ENCODE data around the gene DDX31. TPM values are rescaled to one million over a fixed set of nuclear protein-coding genes. Genes with fewer than 3 reads are reported as not detected.

DDX31 gene
- total RNA-seq, 4 donors from 2014 or later, result 27.6 to 38.7 (median 31.8) TPM

DNA sequence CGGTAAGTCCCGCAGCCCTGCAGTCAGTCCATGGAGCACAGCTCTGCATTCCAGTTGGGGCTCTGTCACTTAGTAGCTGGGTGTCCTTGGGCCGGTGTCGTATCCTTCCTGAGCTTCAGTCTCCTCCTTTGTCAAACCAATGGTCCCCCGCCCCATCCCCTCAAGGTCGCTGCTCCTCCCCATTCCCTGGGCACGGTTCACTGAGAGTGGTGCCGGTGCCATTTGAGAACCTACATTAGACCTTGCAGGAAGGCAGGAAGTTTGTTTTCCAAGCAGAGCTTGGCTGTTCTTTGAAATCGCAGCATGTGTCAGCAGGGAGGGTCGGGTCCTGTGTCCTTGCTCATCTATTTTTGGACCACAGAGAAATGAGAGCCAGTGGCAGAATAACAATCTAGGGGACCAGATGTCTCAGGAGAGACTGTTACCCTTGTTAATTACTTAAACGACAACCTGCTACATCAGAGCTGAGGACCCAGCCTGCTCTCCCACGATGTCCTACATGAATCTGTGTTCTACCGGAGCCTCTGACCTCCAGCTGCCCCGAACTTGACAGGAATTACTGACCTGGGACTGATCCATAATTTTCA is 109.1 kb downstream of the DDX31 start:
- 32 to 36% methylated on average over 14 of the region's 14 CpGs for WGBS, 2 donors
- no peak overlapping the region for H3K27ac ChIP-seq
- H3K9me3 ChIP-seq, result no peaks in the 10 kb centered on the region
- no peak for TF ChIP-seq POLR2A (IDR thresholded peaks at IDR 0.05)
- no peak for TF ChIP-seq CTCF (IDR thresholded peaks at IDR 0.05)
- no peak for TF ChIP-seq EP300 (IDR thresholded peaks at IDR 0.05)
- no peaks in the 10 kb centered on the region for H3K4me1 ChIP-seq
- H3K36me3 ChIP-seq, result no peaks in the 10 kb centered on the region
- peaks cover 0 to 43% of the 10 kb centered on the region in 2 donors for H3K27me3 ChIP-seq
- DNase-seq (ENCODE audit: low spot score in 2 of 2), result no peak
- no peak overlapping the region for H3K4me3 ChIP-seq

DNA sequence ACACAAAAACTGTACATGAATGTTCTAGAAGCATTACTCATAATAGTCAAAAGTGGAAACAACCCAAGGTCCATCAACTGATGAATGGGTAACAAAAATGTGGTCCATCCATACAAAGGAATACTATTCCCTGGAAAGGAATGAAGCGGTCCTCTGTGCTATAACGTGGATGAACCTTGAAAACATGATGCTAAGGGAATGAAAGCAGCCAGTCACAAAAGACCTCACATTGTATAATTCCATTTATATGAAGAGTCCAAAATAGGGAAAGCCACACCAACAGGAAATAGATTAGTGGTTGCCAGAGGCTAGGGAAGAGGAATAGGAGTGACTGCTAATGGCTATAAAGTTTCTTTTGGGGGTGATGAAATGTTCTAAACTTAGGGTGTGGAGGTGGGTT is 110.1 kb downstream of the DDX31 start:
- Histone ChIP-seq H3K36me3 (no peaks in the 10 kb centered on the region), H3K27me3 (peaks cover 0 to 43% of the 10 kb centered on the region in 2 donors), H3K4me3 (no peak overlapping the region), H3K4me1 (no peaks in the 10 kb centered on the region), H3K27ac (no peak overlapping the region), H3K9me3 (no peaks in the 10 kb centered on the region)
- WGBS, 2 donors, result 57 to 62% methylated on average over 2 of the region's 2 CpGs
- TF ChIP-seq EP300 (IDR thresholded peaks at IDR 0.05), result no peak
- no peak for TF ChIP-seq POLR2A (IDR thresholded peaks at IDR 0.05)
- TF ChIP-seq CTCF (IDR thresholded peaks at IDR 0.05), result no peak
- DNase-seq (ENCODE audit: low spot score in 2 of 2), result no peak

GRCh38 chr9:132557159-132557558 is 112.6 kb downstream of the DDX31 start:
- no peak for DNase-seq (ENCODE audit: low spot score in 2 of 2)
- WGBS, 2 donors, result 82 to 88% methylated on average over 14 of the region's 15 CpGs
- Histone ChIP-seq H3K27me3 (peaks cover 0 to 36% of the 10 kb centered on the region in 2 donors), H3K4me1 (no peaks in the 10 kb centered on the region), H3K27ac (no peak overlapping the region), H3K9me3 (peaks cover 0 to 5% (median 0%) of the 10 kb centered on the region in 4 donors), H3K36me3 (no peaks in the 10 kb centered on the region), H3K4me3 (no peak overlapping the region)
- TF ChIP-seq CTCF (IDR thresholded peaks at IDR 0.05) (no peak), EP300 (IDR thresholded peaks at IDR 0.05) (no peak), POLR2A (IDR thresholded peaks at IDR 0.05) (no peak)

- 47 to 58% methylated on average over 26 of the region's 26 CpGs for WGBS, 2 donors
- H3K27me3 ChIP-seq, result peaks cover 0 to 36% of the 10 kb centered on the region in 2 donors
These were observed 113.1 kb downstream of the DDX31 start for GRCh38 chr9:132556714-132557113.

More at GRCh38 chr9:132556714-132557113, 113.1 kb downstream of the DDX31 start:
- no peaks in the 10 kb centered on the region for H3K36me3 ChIP-seq
- H3K4me3 ChIP-seq, result no peak overlapping the region
- TF ChIP-seq CTCF (IDR thresholded peaks at IDR 0.05) (no peak), POLR2A (IDR thresholded peaks at IDR 0.05) (no peak), EP300 (IDR thresholded peaks at IDR 0.05) (no peak)
- H3K27ac ChIP-seq, result no peak overlapping the region
- peaks cover 0 to 5% (median 0%) of the 10 kb centered on the region in 4 donors for H3K9me3 ChIP-seq
- no peak for DNase-seq (ENCODE audit: low spot score in 2 of 2)
- H3K4me1 ChIP-seq, result no peaks in the 10 kb centered on the region
